WI38 (cell line): Measurements from ENCODE around the gene GAPDH.
"Not testable (repeated sequence)": the region's sequence is repeated elsewhere in the genome, so short reads cannot be mapped to it uniquely, and the experiment has no call there.

Experiments
- H3K4me3 ChIP-seq: 2 replicates; pipeline ENCODE4 v1.5.1; 2011; ENCODE audit warnings: low read depth, mild to moderate bottlenecking, control low read depth, low read length
- CTCF ChIP-seq: IDR thresholded peaks from 2 replicates; pipeline ENCODE4 v1.5.1; 2012; ENCODE audit warnings: low read depth, mild to moderate bottlenecking, control low read depth, low read length

GAPDH gene

GRCh38 chr12:6494968-6495367, 39.3 kb upstream of the GAPDH start:
- H3K4me3 ChIP-seq, result peak overlapping the region; percentile 98
- TF ChIP-seq CTCF, result no peak

- not testable (repeated sequence) for H3K4me3 ChIP-seq
These were observed 37.0 kb upstream of the GAPDH start for GRCh38 chr12:6497291-6497690.

- H3K4me3 ChIP-seq, result no peak overlapping the region
- TF ChIP-seq CTCF, result no peak
These were observed 33.9 kb upstream of the GAPDH start for GRCh38 chr12:6500466-6500865.

- TF ChIP-seq CTCF, result no peak
- H3K4me3 ChIP-seq, result no peak overlapping the region
These were observed 27.0 kb upstream of the GAPDH start for GRCh38 chr12:6507102-6507998.

GRCh38 chr12:6508087-6508486, 26.2 kb upstream of the GAPDH start:
- no peak overlapping the region for H3K4me3 ChIP-seq
- TF ChIP-seq CTCF, result no peak

- TF ChIP-seq CTCF, result no peak
These were observed 14.1 kb upstream of the GAPDH start for GRCh38 chr12:6520186-6520585.

GRCh38 chr12:6522193-6522592, 12.1 kb upstream of the GAPDH start:
- no peak for TF ChIP-seq CTCF
- H3K4me3 ChIP-seq, result no peak overlapping the region

More at GRCh38 chr12:6520186-6520585, 14.1 kb upstream of the GAPDH start:
- no peak overlapping the region for H3K4me3 ChIP-seq

GRCh38 chr12:6523708-6524107, 10.6 kb upstream of the GAPDH start:
- TF ChIP-seq CTCF, result no peak
- no peak overlapping the region for H3K4me3 ChIP-seq
